GM18499 (cell line): Measurements from ENCODE around the gene PIK3CA.

Source experiments
- ATAC-seq: cut with Tn5 transposase; IDR thresholded peaks from one replicate; pipeline ENCODE4 v1.9.1; 2021; ENCODE audit warnings: moderate number of reproducible peaks; ENCODE audit not compliant: insufficient read depth, unreplicated experiment

PIK3CA gene

GRCh38 chr3:179289295-179289694, 141.1 kb downstream of the PIK3CA start:
- no peak for ATAC-seq
